Astrocyte (in vitro differentiated cells and primary cell): Measurements from ENCODE around the gene AGPAT3.

ENCODE experiments used
- CTCF ChIP-seq: IDR thresholded peaks from 2 replicates; pipeline ENCODE4 v1.5.1; 2011; ENCODE audit warnings: low read depth, mild to moderate bottlenecking, inconsistent platforms, low read length, moderate library complexity; ENCODE audit not compliant: insufficient read depth
- EZH2 ChIP-seq: IDR thresholded peaks from 2 replicates; pipeline ENCODE4 v1.6.1; 2012; ENCODE audit warnings: mild to moderate bottlenecking, low read length, inconsistent platforms; ENCODE audit not compliant: insufficient read depth

- TF ChIP-seq CTCF (no peak), EZH2 (no peak)
Observed at GRCh38 chr21:43994085-43994484, 129.1 kb downstream of the AGPAT3 start.
